Ramos (cell line): ENCODE data around the gene CTDSPL.
"Not testable (repeated sequence)": the region's sequence is repeated elsewhere in the genome, so short reads cannot be mapped to it uniquely, and the experiment has no call there.

Experiments
- in situ Hi-C: fragments of 300-500 bp; cut with MboI; formaldehyde crosslinking; loops from one replicate; pipeline ENCODE4 v1.14.3; 2022; ENCODE audit warnings: low sequenced_read_pairs; ENCODE audit not compliant: unreplicated experiment

Gene CTDSPL

GRCh38 chr3:37957539-37957936 is 95.9 kb downstream of the CTDSPL start:
- in situ Hi-C loops = no loop called here

- in situ Hi-C loops = loop anchor here (10.0 kb wide), 1 partner anchor 107 kb away; no protein-coding TSS in a partner anchor
These were observed 100.1 kb downstream of the CTDSPL start for GRCh38 chr3:37961622-37962431.

GRCh38 chr3:37963016-37963415 is 101.3 kb downstream of the CTDSPL start:
- in situ Hi-C loops = loop anchor here (10.0 kb wide), 1 partner anchor 108 kb away; no protein-coding TSS in a partner anchor

- in situ Hi-C loops = loop anchor here (10.0 kb wide), 1 partner anchor 109 kb away; no protein-coding TSS in a partner anchor
These were observed 102.0 kb downstream of the CTDSPL start for GRCh38 chr3:37963635-37964034.

GRCh38 chr3:37964146-37964545 is 102.5 kb downstream of the CTDSPL start:
- in situ Hi-C loops = loop anchor here (10.0 kb wide), 1 partner anchor 109 kb away; no protein-coding TSS in a partner anchor

- in situ Hi-C loops = loop anchor here (10.0 kb wide), 1 partner anchor 110 kb away; no protein-coding TSS in a partner anchor
These were observed 103.0 kb downstream of the CTDSPL start for GRCh38 chr3:37964716-37965115.

- in situ Hi-C loops = loop anchor here (10.0 kb wide), 1 partner anchor 113 kb away; no protein-coding TSS in a partner anchor
These were observed 105.7 kb downstream of the CTDSPL start for GRCh38 chr3:37967260-37967881.

GRCh38 chr3:37968199-37968598 is 106.5 kb downstream of the CTDSPL start:
- in situ Hi-C loops = loop anchor here (10.0 kb wide), 1 partner anchor 113 kb away; no protein-coding TSS in a partner anchor

GRCh38 chr3:37968813-37969595 is 107.3 kb downstream of the CTDSPL start:
- in situ Hi-C loops = loop anchor here (10.0 kb wide), 1 partner anchor 114 kb away; no protein-coding TSS in a partner anchor

- in situ Hi-C loops = loop anchor here (10.0 kb wide), 1 partner anchor 115 kb away; no protein-coding TSS in a partner anchor
These were observed 108.0 kb downstream of the CTDSPL start for GRCh38 chr3:37969596-37970100.

GRCh38 chr3:37970802-37971201 is 109.1 kb downstream of the CTDSPL start:
- in situ Hi-C loops = no loop called here

- in situ Hi-C loops = no loop called here
These were observed 109.8 kb downstream of the CTDSPL start for GRCh38 chr3:37971467-37971866.

- in situ Hi-C loops = not testable (repeated sequence)
These were observed 110.4 kb downstream of the CTDSPL start for GRCh38 chr3:37972056-37972455.

- in situ Hi-C loops = no loop called here
These were observed 111.8 kb downstream of the CTDSPL start for GRCh38 chr3:37973246-37974054.

- in situ Hi-C loops = no loop called here
These were observed 112.7 kb downstream of the CTDSPL start for GRCh38 chr3:37974121-37975083.

GRCh38 chr3:37979541-37980461 is 118.1 kb downstream of the CTDSPL start:
- in situ Hi-C loops = no loop called here
